ENCODE results near the gene SPG7.

The SPG7 gene

DNA sequence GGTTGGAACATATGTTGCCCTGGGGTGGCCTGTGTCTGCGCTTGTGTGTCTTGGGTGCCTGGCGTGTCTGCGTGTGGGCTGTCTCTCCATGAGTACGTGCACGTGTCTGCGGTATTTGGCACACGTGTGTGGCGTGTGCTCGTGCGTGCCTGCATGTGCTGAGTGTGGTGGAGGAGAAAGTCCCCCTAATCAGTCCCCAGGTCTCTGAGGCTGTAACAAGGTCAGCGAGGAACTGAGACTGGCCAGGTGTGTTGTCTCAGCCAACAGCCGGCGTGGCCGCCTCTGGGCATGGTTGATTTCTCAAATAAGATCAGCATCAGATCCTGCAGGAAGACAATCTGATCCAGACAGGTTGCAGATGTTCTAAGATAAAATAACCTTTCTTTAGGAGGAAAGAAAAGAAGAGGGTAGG is 63.9 kb downstream of the SPG7 start:
- Histone ChIP-seq H3K4me3 (IDR thresholded peaks at IDR 0.05; ENCODE audit: insufficient read depth, low read depth, low read length) (no peak overlapping the region), H3K27ac (no peak overlapping the region), H3K4me2 (no peak overlapping the region), H2AFZ (ENCODE audit: low read depth) (no peak overlapping the region), H3K9ac (no peak overlapping the region), H3K79me2 (ENCODE audit: insufficient read depth, low read depth) (peaks cover 13% of the 10 kb centered on the region; the same call in 1 of the 2 replicates), H3K4me1 (ENCODE audit: low read depth, poor library complexity, severe bottlenecking) (peaks cover 7% of the 10 kb centered on the region), H3K36me3 (ENCODE audit: insufficient read depth) (no peaks in the 10 kb centered on the region), H4K20me1 (ENCODE audit: insufficient read depth) (no peaks in the 10 kb centered on the region), H3K27me3 (ENCODE audit: insufficient read depth, low read depth) (no peaks in the 10 kb centered on the region)
- TF ChIP-seq, protein P1, sequence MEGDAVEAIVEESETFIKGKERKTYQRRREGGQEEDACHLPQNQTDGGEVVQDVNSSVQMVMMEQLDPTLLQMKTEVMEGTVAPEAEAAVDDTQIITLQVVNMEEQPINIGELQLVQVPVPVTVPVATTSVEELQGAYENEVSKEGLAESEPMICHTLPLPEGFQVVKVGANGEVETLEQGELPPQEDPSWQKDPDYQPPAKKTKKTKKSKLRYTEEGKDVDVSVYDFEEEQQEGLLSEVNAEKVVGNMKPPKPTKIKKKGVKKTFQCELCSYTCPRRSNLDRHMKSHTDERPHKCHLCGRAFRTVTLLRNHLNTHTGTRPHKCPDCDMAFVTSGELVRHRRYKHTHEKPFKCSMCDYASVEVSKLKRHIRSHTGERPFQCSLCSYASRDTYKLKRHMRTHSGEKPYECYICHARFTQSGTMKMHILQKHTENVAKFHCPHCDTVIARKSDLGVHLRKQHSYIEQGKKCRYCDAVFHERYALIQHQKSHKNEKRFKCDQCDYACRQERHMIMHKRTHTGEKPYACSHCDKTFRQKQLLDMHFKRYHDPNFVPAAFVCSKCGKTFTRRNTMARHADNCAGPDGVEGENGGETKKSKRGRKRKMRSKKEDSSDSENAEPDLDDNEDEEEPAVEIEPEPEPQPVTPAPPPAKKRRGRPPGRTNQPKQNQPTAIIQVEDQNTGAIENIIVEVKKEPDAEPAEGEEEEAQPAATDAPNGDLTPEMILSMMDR (conservative IDR thresholded peaks at IDR 0.05; ENCODE audit: low read depth, low read length), result no peak

DNA sequence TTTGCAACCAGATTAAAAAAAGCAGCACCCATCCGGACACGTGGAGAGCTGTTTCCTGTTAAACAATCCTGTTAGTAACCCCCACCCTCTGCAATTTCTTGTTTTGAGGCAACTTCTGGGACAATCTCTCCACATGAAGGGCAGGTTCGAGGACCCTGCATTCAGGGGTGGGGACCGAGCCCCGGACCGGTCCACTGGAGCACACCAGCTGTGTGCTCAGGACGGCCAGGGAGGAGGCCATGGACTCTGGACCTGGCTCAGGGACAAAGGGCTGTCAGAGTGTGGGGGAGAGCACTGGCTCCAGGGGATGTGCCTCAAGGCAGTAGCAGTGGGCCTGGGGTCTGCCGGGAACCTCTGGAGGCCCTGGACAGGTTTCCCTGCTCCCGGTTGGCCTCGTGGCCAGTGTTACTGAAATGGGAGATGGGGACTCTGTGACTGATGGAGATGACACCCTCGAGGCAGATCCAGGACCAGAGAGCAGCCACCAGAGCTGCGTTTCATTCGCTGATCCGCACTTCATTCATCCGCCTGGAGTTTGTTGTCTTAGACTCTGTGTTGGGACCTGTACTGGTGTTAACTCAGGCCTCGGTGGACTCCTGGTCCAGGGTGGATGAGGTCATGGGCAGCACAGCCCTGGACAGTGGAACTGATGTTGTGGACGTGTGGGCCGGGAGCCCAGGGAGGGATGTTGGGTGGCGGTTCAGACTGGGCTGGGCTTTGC is 64.4 kb downstream of the SPG7 start:
- Histone ChIP-seq H3K4me3 (IDR thresholded peaks at IDR 0.05; ENCODE audit: insufficient read depth, low read depth, low read length) (no peak overlapping the region), H3K79me2 (ENCODE audit: insufficient read depth, low read depth) (peaks cover 16% of the 10 kb centered on the region; the same call in 1 of the 2 replicates), H3K36me3 (ENCODE audit: insufficient read depth) (no peaks in the 10 kb centered on the region), H3K4me2 (no peak overlapping the region), H3K9ac (no peak overlapping the region), H4K20me1 (ENCODE audit: insufficient read depth) (no peaks in the 10 kb centered on the region), H3K4me1 (ENCODE audit: low read depth, poor library complexity, severe bottlenecking) (peaks cover 7% of the 10 kb centered on the region), H3K27me3 (ENCODE audit: insufficient read depth, low read depth) (no peaks in the 10 kb centered on the region), H2AFZ (ENCODE audit: low read depth) (no peak overlapping the region), H3K27ac (no peak overlapping the region)
- TF ChIP-seq, protein P1 (conservative IDR thresholded peaks at IDR 0.05; ENCODE audit: low read depth, low read length), result no peak

DNA sequence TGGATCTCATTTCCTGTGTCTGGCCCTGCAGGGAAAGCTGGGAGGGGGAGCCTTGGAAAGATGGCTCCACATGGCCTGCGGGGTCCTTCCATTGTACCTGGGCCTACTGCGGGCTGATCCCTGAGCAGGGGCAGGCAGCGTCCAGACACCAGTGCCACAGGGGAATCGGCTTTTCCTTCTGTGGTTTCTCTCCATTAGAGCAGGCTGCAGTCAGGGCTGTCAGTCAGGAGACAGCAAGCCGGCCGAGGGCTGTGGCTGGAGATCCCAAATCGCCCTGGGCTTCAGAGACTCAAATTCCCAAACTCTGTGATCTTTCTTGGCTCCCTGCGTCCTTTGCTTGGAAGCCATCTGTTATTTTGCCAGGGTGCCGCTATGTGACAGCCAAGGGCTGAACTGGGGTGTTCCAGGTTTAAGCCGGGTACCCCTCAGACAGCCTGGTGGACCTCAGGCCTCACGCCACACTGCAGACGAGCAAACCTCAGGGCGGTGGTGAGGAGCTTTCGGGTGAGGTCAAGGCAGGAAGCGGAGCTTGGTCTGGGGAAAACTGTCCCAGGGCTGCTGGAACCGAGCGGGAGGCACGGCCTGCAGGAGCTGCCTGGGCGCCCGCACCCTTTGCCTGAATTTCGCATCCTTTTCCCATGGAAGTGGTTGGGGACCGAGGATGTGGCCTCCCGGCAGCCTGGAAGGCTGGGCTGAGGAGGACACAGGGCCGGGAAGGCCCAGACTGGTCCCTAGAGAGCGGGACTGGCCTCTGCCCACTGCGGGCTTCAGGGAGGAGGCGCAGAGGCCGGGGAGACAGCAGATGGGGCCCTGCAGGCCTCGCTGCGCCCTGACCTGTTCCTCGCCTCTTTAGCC is 65.8 kb downstream of the SPG7 start:
- Histone ChIP-seq H3K4me3 (IDR thresholded peaks at IDR 0.05; ENCODE audit: insufficient read depth, low read depth, low read length) (no peak overlapping the region), H2AFZ (ENCODE audit: low read depth) (peak overlapping the region; percentile 90)

DNA sequence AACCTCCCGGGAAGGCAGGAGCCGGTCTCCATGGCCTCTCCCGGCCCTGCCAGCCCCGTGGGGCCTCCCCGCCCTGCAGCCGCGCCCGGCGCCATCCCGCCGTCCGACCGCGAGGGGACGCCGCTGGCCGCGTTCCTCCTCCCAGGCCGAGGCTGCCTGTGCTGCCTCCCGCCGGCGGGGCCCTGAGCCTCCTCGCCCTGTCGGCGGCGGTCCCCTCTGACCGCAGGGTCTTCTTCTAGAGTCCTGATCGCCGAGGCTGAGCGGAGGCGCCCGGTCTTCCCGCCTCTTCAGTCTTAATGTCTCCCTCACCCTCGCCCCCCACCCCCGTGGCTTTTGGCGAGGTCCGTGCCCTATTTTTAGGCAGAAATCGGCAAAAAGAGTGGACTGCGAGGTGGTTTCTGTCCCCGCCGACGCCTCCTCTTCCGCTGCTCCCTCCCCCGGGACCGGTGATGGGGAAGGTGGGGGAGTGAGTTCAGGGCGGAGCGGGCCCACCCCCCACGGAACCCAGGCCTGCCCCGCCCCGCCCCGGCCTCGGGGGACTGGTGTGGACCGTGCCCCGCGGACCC is 66.6 kb downstream of the SPG7 start:
- Histone ChIP-seq H3K4me2 (peak overlapping the region; percentile 71), H3K36me3 (ENCODE audit: insufficient read depth) (no peaks in the 10 kb centered on the region), H3K27ac (peak overlapping the region; percentile 59), H3K27me3 (ENCODE audit: insufficient read depth, low read depth) (no peaks in the 10 kb centered on the region), H3K9ac (peak overlapping the region; percentile 49; the same call in 1 of the 2 replicates), H3K4me1 (ENCODE audit: low read depth, poor library complexity, severe bottlenecking) (peaks cover 7% of the 10 kb centered on the region), H2AFZ (ENCODE audit: low read depth) (peak overlapping the region; percentile 90), H4K20me1 (ENCODE audit: insufficient read depth) (no peaks in the 10 kb centered on the region), H3K79me2 (ENCODE audit: insufficient read depth, low read depth) (peaks cover 16% of the 10 kb centered on the region; the same call in 1 of the 2 replicates), H3K4me3 (IDR thresholded peaks at IDR 0.05; ENCODE audit: insufficient read depth, low read depth, low read length) (no peak overlapping the region)
- TF ChIP-seq, protein P1 (conservative IDR thresholded peaks at IDR 0.05; ENCODE audit: low read depth, low read length), result peak; percentile 54

More for the DNA sequence above, 65.8 kb downstream of the SPG7 start:
- peaks cover 7% of the 10 kb centered on the region for H3K4me1 ChIP-seq (ENCODE audit: low read depth, poor library complexity, severe bottlenecking)
- H3K27ac ChIP-seq, result peak overlapping the region; percentile 59
- H3K27me3 ChIP-seq (ENCODE audit: insufficient read depth, low read depth), result no peaks in the 10 kb centered on the region
- no peaks in the 10 kb centered on the region for H3K36me3 ChIP-seq (ENCODE audit: insufficient read depth)
- peak overlapping the region; percentile 71 for H3K4me2 ChIP-seq
- H3K9ac ChIP-seq, result peak overlapping the region; percentile 49; the same call in 1 of the 2 replicates
- H4K20me1 ChIP-seq (ENCODE audit: insufficient read depth), result no peaks in the 10 kb centered on the region
- peaks cover 16% of the 10 kb centered on the region; the same call in 1 of the 2 replicates for H3K79me2 ChIP-seq (ENCODE audit: insufficient read depth, low read depth)
- TF ChIP-seq, protein P1 (conservative IDR thresholded peaks at IDR 0.05; ENCODE audit: low read depth, low read length), result no peak
